ENCODE data around the gene SCD5. TPM values are rescaled to one million over a fixed set of nuclear protein-coding genes. Genes with fewer than 3 reads are reported as not detected.

The SCD5 gene
- total RNA-seq, 4 donors from 2014 or later: 0.70 to 5.0 (median 3.0) TPM

DNA sequence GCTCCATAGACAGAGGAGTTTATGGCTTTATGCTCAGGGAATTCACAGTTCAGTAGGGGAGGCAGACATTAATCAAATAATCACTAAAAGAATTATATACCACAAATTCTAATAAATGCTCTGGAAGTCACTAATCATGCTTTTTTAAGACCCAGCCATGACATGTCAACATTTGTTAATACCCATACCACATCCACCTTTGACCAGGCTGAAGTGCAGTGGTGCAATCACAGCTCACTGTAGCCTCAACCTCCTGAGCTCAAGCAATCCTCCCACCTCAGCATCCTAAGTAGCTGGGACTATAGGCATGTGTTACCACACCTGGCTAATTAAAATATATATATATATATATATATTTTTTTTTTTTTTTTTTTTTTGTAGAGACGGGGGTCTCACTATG lies 12.8 kb upstream of the SCD5 start:
- H3K9me3 ChIP-seq: no peaks in the 10 kb centered on the region
- no peak overlapping the region for H3K27ac ChIP-seq
- H3K36me3 ChIP-seq: no peaks in the 10 kb centered on the region
- no peak for TF ChIP-seq POLR2A (IDR thresholded peaks at IDR 0.05)
- TF ChIP-seq, protein P1, sequence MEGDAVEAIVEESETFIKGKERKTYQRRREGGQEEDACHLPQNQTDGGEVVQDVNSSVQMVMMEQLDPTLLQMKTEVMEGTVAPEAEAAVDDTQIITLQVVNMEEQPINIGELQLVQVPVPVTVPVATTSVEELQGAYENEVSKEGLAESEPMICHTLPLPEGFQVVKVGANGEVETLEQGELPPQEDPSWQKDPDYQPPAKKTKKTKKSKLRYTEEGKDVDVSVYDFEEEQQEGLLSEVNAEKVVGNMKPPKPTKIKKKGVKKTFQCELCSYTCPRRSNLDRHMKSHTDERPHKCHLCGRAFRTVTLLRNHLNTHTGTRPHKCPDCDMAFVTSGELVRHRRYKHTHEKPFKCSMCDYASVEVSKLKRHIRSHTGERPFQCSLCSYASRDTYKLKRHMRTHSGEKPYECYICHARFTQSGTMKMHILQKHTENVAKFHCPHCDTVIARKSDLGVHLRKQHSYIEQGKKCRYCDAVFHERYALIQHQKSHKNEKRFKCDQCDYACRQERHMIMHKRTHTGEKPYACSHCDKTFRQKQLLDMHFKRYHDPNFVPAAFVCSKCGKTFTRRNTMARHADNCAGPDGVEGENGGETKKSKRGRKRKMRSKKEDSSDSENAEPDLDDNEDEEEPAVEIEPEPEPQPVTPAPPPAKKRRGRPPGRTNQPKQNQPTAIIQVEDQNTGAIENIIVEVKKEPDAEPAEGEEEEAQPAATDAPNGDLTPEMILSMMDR (IDR thresholded peaks at IDR 0.05): no peak
- H3K27me3 ChIP-seq: no peaks in the 10 kb centered on the region
- DNase-seq: no peak
- no peak overlapping the region for H3K4me3 ChIP-seq
- H3K4me1 ChIP-seq: no peaks in the 10 kb centered on the region

DNA sequence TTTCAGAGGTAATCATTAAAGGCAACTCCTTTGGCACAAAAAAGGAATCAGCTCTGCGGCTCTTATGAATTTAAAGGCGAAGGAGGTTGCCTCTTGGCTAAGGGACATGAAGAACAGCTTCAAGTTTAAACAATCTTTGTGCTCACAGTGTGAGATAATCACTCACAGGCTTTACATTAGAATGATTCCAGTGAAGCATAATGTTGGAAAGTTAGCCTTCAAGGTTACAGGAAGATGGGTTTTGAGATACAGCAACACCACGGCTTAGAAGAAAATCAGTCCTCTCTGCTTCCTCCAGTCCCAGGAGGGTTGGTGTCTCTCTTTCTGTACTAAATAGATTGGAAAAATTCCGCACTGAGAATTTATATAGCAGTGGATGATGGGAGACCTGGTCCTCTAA lies 11.6 kb upstream of the SCD5 start:
- Histone ChIP-seq H3K4me3 (no peak overlapping the region), H3K36me3 (no peaks in the 10 kb centered on the region), H3K27me3 (no peaks in the 10 kb centered on the region), H3K9me3 (no peaks in the 10 kb centered on the region), H3K4me1 (no peaks in the 10 kb centered on the region), H3K27ac (no peak overlapping the region)
- DNase-seq: no peak
- TF ChIP-seq POLR2A (IDR thresholded peaks at IDR 0.05): no peak
- TF ChIP-seq, protein P1 (IDR thresholded peaks at IDR 0.05): no peak

DNA sequence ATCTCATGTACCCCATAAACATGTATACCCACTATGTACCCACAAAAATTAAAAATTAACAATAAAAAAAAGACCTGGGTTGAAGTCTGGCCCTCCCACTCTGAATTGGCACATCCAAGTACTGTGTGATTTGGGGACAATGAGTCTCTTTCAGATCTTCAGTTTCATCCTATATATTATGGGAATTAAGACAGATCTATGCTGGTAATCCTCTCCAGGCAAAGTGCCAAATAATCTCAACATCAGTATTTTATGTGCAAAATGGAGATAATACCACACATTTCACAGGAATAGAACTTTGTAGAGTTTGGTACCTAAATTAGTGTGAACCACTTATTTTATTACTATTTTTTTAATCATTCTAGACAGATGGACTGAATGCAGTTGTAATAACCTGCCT lies 11.0 kb upstream of the SCD5 start:
- no peaks in the 10 kb centered on the region for H3K9me3 ChIP-seq
- H3K27me3 ChIP-seq: no peaks in the 10 kb centered on the region
- H3K27ac ChIP-seq: no peak overlapping the region
- TF ChIP-seq, protein P1 (IDR thresholded peaks at IDR 0.05): no peak
- TF ChIP-seq POLR2A (IDR thresholded peaks at IDR 0.05): no peak
- no peaks in the 10 kb centered on the region for H3K36me3 ChIP-seq
- H3K4me1 ChIP-seq: no peaks in the 10 kb centered on the region
- DNase-seq: no peak
- no peak overlapping the region for H3K4me3 ChIP-seq

DNA sequence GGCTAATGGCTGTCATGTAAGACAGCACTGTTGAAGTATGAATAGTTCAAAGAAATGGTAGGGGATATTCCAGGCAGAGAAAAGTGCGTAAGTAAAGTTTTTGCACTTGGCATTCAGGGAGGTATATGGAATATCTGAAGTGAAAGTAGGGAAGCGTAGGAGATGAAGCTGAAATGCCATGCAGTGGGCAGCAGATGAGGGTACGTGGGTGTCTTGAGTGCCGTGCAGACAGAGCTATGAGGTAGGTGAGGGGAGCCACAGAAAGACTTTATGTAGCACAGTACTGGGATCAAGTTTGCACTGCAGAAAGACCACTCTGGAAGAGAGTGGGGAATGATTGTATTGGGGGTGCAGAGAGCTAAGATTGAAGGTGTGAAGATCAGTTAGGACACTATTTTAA lies 5.2 kb upstream of the SCD5 start:
- Histone ChIP-seq H3K4me3 (no peak overlapping the region), H3K27me3 (no peaks in the 10 kb centered on the region), H3K4me1 (no peaks in the 10 kb centered on the region), H3K36me3 (no peaks in the 10 kb centered on the region), H3K9me3 (no peaks in the 10 kb centered on the region), H3K27ac (no peak overlapping the region)
- DNase-seq: no peak
- TF ChIP-seq POLR2A (IDR thresholded peaks at IDR 0.05): no peak
- TF ChIP-seq, protein P1 (IDR thresholded peaks at IDR 0.05): no peak

DNA sequence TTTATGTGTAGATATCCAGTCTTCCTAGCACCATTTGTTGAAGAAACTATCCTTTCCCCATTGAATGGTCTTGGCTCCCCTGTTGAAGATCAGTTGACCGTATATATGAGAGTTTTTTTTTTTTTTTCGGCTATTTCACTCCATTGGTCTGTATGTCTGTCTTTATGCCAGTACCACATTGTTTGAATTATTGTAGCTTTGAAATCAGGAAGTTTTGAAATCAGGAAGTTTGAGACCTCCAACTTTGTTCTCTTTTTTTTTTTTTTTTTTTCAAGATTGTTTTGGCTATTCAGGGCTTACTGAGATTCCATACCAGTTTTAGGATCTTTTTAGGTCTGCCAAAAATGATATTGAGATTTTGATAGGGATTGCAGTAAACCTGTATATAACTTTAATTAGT lies 4.3 kb upstream of the SCD5 start:
- H3K4me3 ChIP-seq: no peak overlapping the region

More for the DNA sequence above, 4.3 kb upstream of the SCD5 start:
- H3K9me3 ChIP-seq: no peaks in the 10 kb centered on the region
- TF ChIP-seq, protein P1 (IDR thresholded peaks at IDR 0.05): no peak
- TF ChIP-seq POLR2A (IDR thresholded peaks at IDR 0.05): no peak
- H3K27me3 ChIP-seq: no peaks in the 10 kb centered on the region
- no peaks in the 10 kb centered on the region for H3K36me3 ChIP-seq
- H3K27ac ChIP-seq: no peak overlapping the region
- peaks cover 0 to 7% (median under 1%) of the 10 kb centered on the region in 4 donors for H3K4me1 ChIP-seq
- no peak for DNase-seq

Measured in Peyer's patch (tissue), 4 donors.